ENCODE data around the gene GPC3.

GPC3 gene

DNA sequence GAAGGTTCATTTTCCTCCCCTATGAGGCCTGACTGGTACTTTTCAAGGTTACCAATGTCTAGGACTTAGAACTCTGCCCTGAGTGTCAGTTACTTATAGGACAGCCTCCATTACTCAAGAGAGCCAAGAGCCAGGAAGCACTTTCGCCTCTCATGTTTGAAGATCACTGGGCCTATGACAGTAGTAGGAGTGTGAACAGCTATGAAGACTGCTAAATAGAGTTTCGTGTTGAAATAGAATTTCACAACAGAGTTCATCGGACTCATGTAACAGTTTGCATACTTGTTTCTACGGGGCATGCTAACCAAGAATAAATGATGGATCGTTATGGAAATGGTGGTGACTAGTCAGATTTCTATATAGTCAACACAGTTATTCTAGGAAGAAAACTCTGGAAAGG, 472.3 kb downstream of the GPC3 start:
- Histone ChIP-seq H3K4me1 (ENCODE audit: control insufficient read depth in 1 of 2, insufficient read depth in 1 of 2, low read depth in 1 of 2, low read length in 1 of 2) (no peaks in the 10 kb centered on the region), H3K27me3 (no peaks in the 10 kb centered on the region), H3K4me3 (ENCODE audit: low read depth in 1 of 2, low read length in 1 of 2) (no peak overlapping the region), H3K9me3 (no peaks in the 10 kb centered on the region), H3K27ac (no peak overlapping the region), H3K36me3 (no peaks in the 10 kb centered on the region)
- TF ChIP-seq CTCF (IDR thresholded peaks at IDR 0.05), result no peak

- Histone ChIP-seq H3K4me1 (ENCODE audit: control insufficient read depth in 1 of 2, insufficient read depth in 1 of 2, low read depth in 1 of 2, low read length in 1 of 2) (no peaks in the 10 kb centered on the region), H3K27me3 (no peaks in the 10 kb centered on the region), H3K36me3 (no peaks in the 10 kb centered on the region), H3K27ac (no peak overlapping the region), H3K9me3 (no peaks in the 10 kb centered on the region), H3K4me3 (ENCODE audit: low read depth in 1 of 2, low read length in 1 of 2) (no peak overlapping the region)
- TF ChIP-seq CTCF (IDR thresholded peaks at IDR 0.05), result no peak
Observed at GRCh38 chrX:133511041-133511440, 474.4 kb downstream of the GPC3 start.

DNA sequence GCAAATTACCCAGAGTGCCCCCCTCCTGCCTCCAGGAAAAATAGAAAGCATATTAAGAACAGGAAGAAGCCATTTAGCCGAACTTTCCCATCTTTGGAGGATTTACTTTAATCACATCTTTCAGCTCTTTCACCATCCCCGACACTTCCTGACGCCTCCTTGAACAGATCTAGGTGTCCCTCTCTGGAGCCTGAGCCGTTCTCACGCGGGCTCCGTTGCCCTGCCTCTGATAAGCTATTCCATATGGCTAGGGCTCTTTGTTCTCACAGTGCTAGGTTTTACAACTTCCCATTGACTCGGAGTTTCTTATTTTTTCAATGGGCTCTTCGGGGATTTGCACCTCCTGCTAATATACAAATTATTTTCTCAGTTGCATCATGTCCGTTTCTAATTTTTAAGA, 488.0 kb downstream of the GPC3 start:
- Histone ChIP-seq H3K27ac (no peak overlapping the region), H3K36me3 (no peaks in the 10 kb centered on the region), H3K27me3 (no peaks in the 10 kb centered on the region), H3K4me1 (ENCODE audit: control insufficient read depth in 1 of 2, insufficient read depth in 1 of 2, low read depth in 1 of 2, low read length in 1 of 2) (no peaks in the 10 kb centered on the region), H3K9me3 (no peaks in the 10 kb centered on the region), H3K4me3 (ENCODE audit: low read depth in 1 of 2, low read length in 1 of 2) (no peak overlapping the region)
- TF ChIP-seq CTCF (IDR thresholded peaks at IDR 0.05), result no peak

GRCh38 chrX:133495464-133496391, 489.7 kb downstream of the GPC3 start:
- no peaks in the 10 kb centered on the region for H3K4me1 ChIP-seq (ENCODE audit: control insufficient read depth in 1 of 2, insufficient read depth in 1 of 2, low read depth in 1 of 2, low read length in 1 of 2)
- H3K27me3 ChIP-seq, result no peaks in the 10 kb centered on the region
- no peak for TF ChIP-seq CTCF (IDR thresholded peaks at IDR 0.05)
- no peak overlapping the region for H3K27ac ChIP-seq
- H3K4me3 ChIP-seq (ENCODE audit: low read depth in 1 of 2, low read length in 1 of 2), result no peak overlapping the region
- H3K9me3 ChIP-seq, result no peaks in the 10 kb centered on the region
- H3K36me3 ChIP-seq, result no peaks in the 10 kb centered on the region

GRCh38 chrX:133493366-133493765, 492.0 kb downstream of the GPC3 start:
- H3K9me3 ChIP-seq, result no peaks in the 10 kb centered on the region
- no peak overlapping the region for H3K27ac ChIP-seq
- H3K36me3 ChIP-seq, result no peaks in the 10 kb centered on the region
- no peaks in the 10 kb centered on the region for H3K27me3 ChIP-seq
- no peak for TF ChIP-seq CTCF (IDR thresholded peaks at IDR 0.05)
- no peaks in the 10 kb centered on the region for H3K4me1 ChIP-seq (ENCODE audit: control insufficient read depth in 1 of 2, insufficient read depth in 1 of 2, low read depth in 1 of 2, low read length in 1 of 2)
- no peak overlapping the region for H3K4me3 ChIP-seq (ENCODE audit: low read depth in 1 of 2, low read length in 1 of 2)
